ENCODE measurements around the gene ETHE1.
"Not testable (repeated sequence)": the region's sequence is repeated elsewhere in the genome, so short reads cannot be mapped to it uniquely, and the experiment has no call there.

The ETHE1 gene

GRCh38 chr19:43551399-43552197, 24.6 kb upstream of the ETHE1 start:
- Histone ChIP-seq H3K36me3 (ENCODE audit: insufficient read depth, low read length) (no peaks in the 10 kb centered on the region), H3K4me1 (ENCODE audit: control insufficient read depth, insufficient read depth, low read length, unreplicated experiment) (no peaks in the 10 kb centered on the region), H3K4me3 (ENCODE audit: low read depth, low read length) (no peak overlapping the region), H3K79me2 (ENCODE audit: control insufficient read depth, insufficient read depth, low read length, unreplicated experiment) (no peaks in the 10 kb centered on the region), H2AFZ (ENCODE audit: low read length, unreplicated experiment) (no peak overlapping the region), H3K27me3 (ENCODE audit: insufficient read depth, low read length) (no peaks in the 10 kb centered on the region), H3K27ac (ENCODE audit: low read depth, low read length) (no peak overlapping the region)

GRCh38 chr19:43548706-43549105, 21.7 kb upstream of the ETHE1 start:
- Histone ChIP-seq H3K27ac (ENCODE audit: low read depth, low read length) (no peak overlapping the region), H3K79me2 (ENCODE audit: control insufficient read depth, insufficient read depth, low read length, unreplicated experiment) (no peaks in the 10 kb centered on the region), H3K4me1 (ENCODE audit: control insufficient read depth, insufficient read depth, low read length, unreplicated experiment) (no peaks in the 10 kb centered on the region), H2AFZ (ENCODE audit: low read length, unreplicated experiment) (no peak overlapping the region), H3K27me3 (ENCODE audit: insufficient read depth, low read length) (no peaks in the 10 kb centered on the region), H3K36me3 (ENCODE audit: insufficient read depth, low read length) (no peaks in the 10 kb centered on the region), H3K4me3 (ENCODE audit: low read depth, low read length) (no peak overlapping the region)

GRCh38 chr19:43547926-43548325, 20.9 kb upstream of the ETHE1 start:
- not testable (repeated sequence) for H3K79me2 ChIP-seq (ENCODE audit: control insufficient read depth, insufficient read depth, low read length, unreplicated experiment); H3K27me3 ChIP-seq (ENCODE audit: insufficient read depth, low read length); H3K4me1 ChIP-seq (ENCODE audit: control insufficient read depth, insufficient read depth, low read length, unreplicated experiment); H3K36me3 ChIP-seq (ENCODE audit: insufficient read depth, low read length); H2AFZ ChIP-seq (ENCODE audit: low read length, unreplicated experiment); H3K4me3 ChIP-seq (ENCODE audit: low read depth, low read length); H3K27ac ChIP-seq (ENCODE audit: low read depth, low read length)

GRCh38 chr19:43546581-43546980, 19.6 kb upstream of the ETHE1 start:
- Histone ChIP-seq H3K4me3 (ENCODE audit: low read depth, low read length) (no peak overlapping the region), H3K4me1 (ENCODE audit: control insufficient read depth, insufficient read depth, low read length, unreplicated experiment) (no peaks in the 10 kb centered on the region), H3K79me2 (ENCODE audit: control insufficient read depth, insufficient read depth, low read length, unreplicated experiment) (no peaks in the 10 kb centered on the region), H3K36me3 (ENCODE audit: insufficient read depth, low read length) (no peaks in the 10 kb centered on the region), H2AFZ (ENCODE audit: low read length, unreplicated experiment) (no peak overlapping the region), H3K27ac (ENCODE audit: low read depth, low read length) (no peak overlapping the region), H3K27me3 (ENCODE audit: insufficient read depth, low read length) (no peaks in the 10 kb centered on the region)

GRCh38 chr19:43545981-43546380, 19.0 kb upstream of the ETHE1 start:
- Histone ChIP-seq H3K36me3 (ENCODE audit: insufficient read depth, low read length) (no peaks in the 10 kb centered on the region), H3K79me2 (ENCODE audit: control insufficient read depth, insufficient read depth, low read length, unreplicated experiment) (no peaks in the 10 kb centered on the region), H3K27me3 (ENCODE audit: insufficient read depth, low read length) (no peaks in the 10 kb centered on the region)

GRCh38 chr19:43545276-43545675, 18.3 kb upstream of the ETHE1 start:
- no peak overlapping the region for H2AFZ ChIP-seq (ENCODE audit: low read length, unreplicated experiment)
- no peak overlapping the region for H3K4me3 ChIP-seq (ENCODE audit: low read depth, low read length)
- H3K36me3 ChIP-seq (ENCODE audit: insufficient read depth, low read length): no peaks in the 10 kb centered on the region
- H3K79me2 ChIP-seq (ENCODE audit: control insufficient read depth, insufficient read depth, low read length, unreplicated experiment): no peaks in the 10 kb centered on the region
- H3K4me1 ChIP-seq (ENCODE audit: control insufficient read depth, insufficient read depth, low read length, unreplicated experiment): no peaks in the 10 kb centered on the region
- H3K27ac ChIP-seq (ENCODE audit: low read depth, low read length): no peak overlapping the region
- no peaks in the 10 kb centered on the region for H3K27me3 ChIP-seq (ENCODE audit: insufficient read depth, low read length)

More at GRCh38 chr19:43545981-43546380, 19.0 kb upstream of the ETHE1 start:
- H3K27ac ChIP-seq (ENCODE audit: low read depth, low read length): no peak overlapping the region
- no peaks in the 10 kb centered on the region for H3K4me1 ChIP-seq (ENCODE audit: control insufficient read depth, insufficient read depth, low read length, unreplicated experiment)
- no peak overlapping the region for H3K4me3 ChIP-seq (ENCODE audit: low read depth, low read length)
- H2AFZ ChIP-seq (ENCODE audit: low read length, unreplicated experiment): no peak overlapping the region

- H3K4me3 ChIP-seq (ENCODE audit: low read depth, low read length): no peak overlapping the region
- no peaks in the 10 kb centered on the region for H3K27me3 ChIP-seq (ENCODE audit: insufficient read depth, low read length)
- H3K27ac ChIP-seq (ENCODE audit: low read depth, low read length): no peak overlapping the region
- no peak overlapping the region for H2AFZ ChIP-seq (ENCODE audit: low read length, unreplicated experiment)
- peaks cover 2% of the 10 kb centered on the region for H3K36me3 ChIP-seq (ENCODE audit: insufficient read depth, low read length)
- no peaks in the 10 kb centered on the region for H3K4me1 ChIP-seq (ENCODE audit: control insufficient read depth, insufficient read depth, low read length, unreplicated experiment)
- H3K79me2 ChIP-seq (ENCODE audit: control insufficient read depth, insufficient read depth, low read length, unreplicated experiment): no peaks in the 10 kb centered on the region
These were observed 17.1 kb upstream of the ETHE1 start for GRCh38 chr19:43544077-43544476.

GRCh38 chr19:43541920-43542650, 15.1 kb upstream of the ETHE1 start:
- no peak overlapping the region for H3K4me3 ChIP-seq (ENCODE audit: low read depth, low read length)
- H2AFZ ChIP-seq (ENCODE audit: low read length, unreplicated experiment): no peak overlapping the region
- H3K4me1 ChIP-seq (ENCODE audit: control insufficient read depth, insufficient read depth, low read length, unreplicated experiment): no peaks in the 10 kb centered on the region
- no peaks in the 10 kb centered on the region for H3K79me2 ChIP-seq (ENCODE audit: control insufficient read depth, insufficient read depth, low read length, unreplicated experiment)
- H3K36me3 ChIP-seq (ENCODE audit: insufficient read depth, low read length): peaks cover 11% of the 10 kb centered on the region
- H3K27ac ChIP-seq (ENCODE audit: low read depth, low read length): no peak overlapping the region
- no peaks in the 10 kb centered on the region for H3K27me3 ChIP-seq (ENCODE audit: insufficient read depth, low read length)

GRCh38 chr19:43540381-43540780, 13.4 kb upstream of the ETHE1 start:
- no peaks in the 10 kb centered on the region for H3K79me2 ChIP-seq (ENCODE audit: control insufficient read depth, insufficient read depth, low read length, unreplicated experiment)
- H3K4me1 ChIP-seq (ENCODE audit: control insufficient read depth, insufficient read depth, low read length, unreplicated experiment): no peaks in the 10 kb centered on the region
- no peak overlapping the region for H2AFZ ChIP-seq (ENCODE audit: low read length, unreplicated experiment)
- no peak overlapping the region for H3K27ac ChIP-seq (ENCODE audit: low read depth, low read length)
- H3K27me3 ChIP-seq (ENCODE audit: insufficient read depth, low read length): no peaks in the 10 kb centered on the region
- no peak overlapping the region for H3K4me3 ChIP-seq (ENCODE audit: low read depth, low read length)
- peaks cover 11% of the 10 kb centered on the region for H3K36me3 ChIP-seq (ENCODE audit: insufficient read depth, low read length)

- no peak overlapping the region for H3K4me3 ChIP-seq (ENCODE audit: low read depth, low read length)
- H3K27me3 ChIP-seq (ENCODE audit: insufficient read depth, low read length): no peaks in the 10 kb centered on the region
- no peak overlapping the region for H3K27ac ChIP-seq (ENCODE audit: low read depth, low read length)
- no peak overlapping the region for H2AFZ ChIP-seq (ENCODE audit: low read length, unreplicated experiment)
- no peaks in the 10 kb centered on the region for H3K4me1 ChIP-seq (ENCODE audit: control insufficient read depth, insufficient read depth, low read length, unreplicated experiment)
- peaks cover 11% of the 10 kb centered on the region for H3K36me3 ChIP-seq (ENCODE audit: insufficient read depth, low read length)
- H3K79me2 ChIP-seq (ENCODE audit: control insufficient read depth, insufficient read depth, low read length, unreplicated experiment): no peaks in the 10 kb centered on the region
These were observed 11.9 kb upstream of the ETHE1 start for GRCh38 chr19:43538922-43539321.

Measured in ACC112 (cell line).